HG02938 (cell line): ENCODE results near the gene SHFL.

Experiments used
- ATAC-seq: cut with Tn5 transposase; IDR thresholded peaks from one replicate; pipeline ENCODE4 v1.9.1; 2021; ENCODE audit warnings: mild to moderate bottlenecking, moderate library complexity; ENCODE audit not compliant: unreplicated experiment

SHFL gene

GRCh38 chr19:10107817-10108367 is 21.8 kb downstream of the SHFL start:
- ATAC-seq = no peak

- ATAC-seq = no peak
These were observed 23.4 kb downstream of the SHFL start for GRCh38 chr19:10109528-10109927.

- no peak for ATAC-seq
These were observed 24.2 kb downstream of the SHFL start for GRCh38 chr19:10110076-10110971.

- ATAC-seq = no peak
These were observed 24.8 kb downstream of the SHFL start for GRCh38 chr19:10110972-10111317.

GRCh38 chr19:10111405-10111811 is 25.3 kb downstream of the SHFL start, which contains the start of gene P2RY11:
Gene P2RY11 (plus strand): TSS chr19:10111693. CDS start chr19:10111722, 29 bp downstream.
- ATAC-seq = no peak

GRCh38 chr19:10112037-10112761 is 26.1 kb downstream of the SHFL start:
- no peak for ATAC-seq

GRCh38 chr19:10112895-10113591 is 26.9 kb downstream of the SHFL start:
- ATAC-seq = no peak

- no peak for ATAC-seq
These were observed 27.5 kb downstream of the SHFL start for GRCh38 chr19:10113592-10113963.

- no peak for ATAC-seq
These were observed 28.0 kb downstream of the SHFL start for GRCh38 chr19:10113964-10114650.

GRCh38 chr19:10114651-10115391 is 28.7 kb downstream of the SHFL start:
- ATAC-seq = no peak

GRCh38 chr19:10115392-10116084 is 29.4 kb downstream of the SHFL start:
- ATAC-seq = no peak

- no peak for ATAC-seq
These were observed 30.2 kb downstream of the SHFL start for GRCh38 chr19:10116085-10116865.

GRCh38 chr19:10116866-10117616 is 30.9 kb downstream of the SHFL start:
- no peak for ATAC-seq

GRCh38 chr19:10118960-10119359 is 32.8 kb downstream of the SHFL start:
- ATAC-seq = no peak

- ATAC-seq = no peak
These were observed 34.5 kb downstream of the SHFL start for GRCh38 chr19:10120538-10121189.

GRCh38 chr19:10122045-10122444 is 35.9 kb downstream of the SHFL start:
- ATAC-seq = no peak

GRCh38 chr19:10124429-10124828 is 38.3 kb downstream of the SHFL start:
- no peak for ATAC-seq
